HT-29 (cell line): ENCODE data around the gene YIPF4. TPM values are rescaled to one million over a fixed set of nuclear protein-coding genes. Genes with fewer than 3 reads are reported as not detected.
"Not testable (repeated sequence)": the region's sequence is repeated elsewhere in the genome, so short reads cannot be mapped to it uniquely, and the experiment has no call there.

Experiments used
- DNase-seq: peaks from one replicate; pipeline ENCODE4 v3.0.0-alpha.2; 2015; ENCODE audit warnings: low spot score
- total RNA-seq: library from RNA; depleted of rRNA; stranded (reverse); fragments of >200 nt; shearing (Covaris generic); gene quantifications from 2 replicates; pipeline ENCODE4 v1.2.3, GENCODE V29; 2014; rRNA removed

Gene YIPF4
- total RNA-seq, 1 experiment from 2014 or later, result 11.9 TPM

- not testable (repeated sequence) for DNase-seq
Observed at GRCh38 chr2:32365679-32366078, 88.0 kb downstream of the YIPF4 start.

Other genes starting within 250 kb of the YIPF4 start
- gene DPY30, start 238.1 kb upstream of the YIPF4 start, total RNA-seq, result 61.4 and 63.7 TPM in 2 replicates
- 10.8 and 11.4 TPM in 2 replicates for gene SPAST, start 214.3 kb upstream of the YIPF4 start, total RNA-seq
- 11.0 and 11.6 TPM in 2 replicates for gene SLC30A6, start 112.0 kb upstream of the YIPF4 start, total RNA-seq
- not detected in 2 replicates for gene NLRC4, start 13.0 kb upstream of the YIPF4 start, total RNA-seq
- gene BIRC6, start 79.1 kb downstream of the YIPF4 start, total RNA-seq, result 64.1 and 70.5 TPM in 2 replicates